Choroid plexus epithelial cell (primary cell): ENCODE measurements around the gene VEGFA.

Source experiments
- DNase-seq: peaks from one replicate; pipeline ENCODE4 v3.0.0-alpha.2; 2010; ENCODE audit warnings: low read depth
- H3K4me3 ChIP-seq: 2 replicates; pipeline ENCODE4 v1.5.1; 2011; ENCODE audit warnings: low read depth, mild to moderate bottlenecking, control low read depth, low read length, moderate library complexity
- TF ChIP-seq, protein P1 (sequence below): conservative IDR thresholded peaks from 2 replicates; pipeline ENCODE4 v1.5.1; 2011; ENCODE audit warnings: low read depth, mild to moderate bottlenecking, control low read depth, inconsistent platforms, low read length, moderate library complexity

VEGFA gene

DNA sequence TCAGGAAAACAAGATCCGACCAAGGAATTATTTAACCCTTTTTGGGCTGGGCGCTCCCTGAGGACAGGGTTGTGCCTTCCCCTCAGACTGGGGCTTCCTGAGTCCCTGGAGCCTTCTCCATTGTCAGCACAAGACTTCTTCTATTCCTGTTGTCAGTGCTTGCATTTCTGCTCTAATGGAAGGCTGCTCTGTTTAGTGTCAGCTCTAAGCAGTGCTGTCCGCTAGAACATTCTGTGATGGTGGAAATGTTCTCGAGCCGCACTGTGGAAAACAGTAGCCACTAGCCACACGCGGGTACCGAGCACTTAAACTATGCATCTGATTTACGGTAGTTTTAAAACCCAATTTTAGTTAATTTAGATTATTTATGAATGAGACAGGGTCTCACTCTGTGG, 64.0 kb downstream of the VEGFA start:
- no peak overlapping the region for H3K4me3 ChIP-seq
- no peak for DNase-seq
- TF ChIP-seq, protein P1, sequence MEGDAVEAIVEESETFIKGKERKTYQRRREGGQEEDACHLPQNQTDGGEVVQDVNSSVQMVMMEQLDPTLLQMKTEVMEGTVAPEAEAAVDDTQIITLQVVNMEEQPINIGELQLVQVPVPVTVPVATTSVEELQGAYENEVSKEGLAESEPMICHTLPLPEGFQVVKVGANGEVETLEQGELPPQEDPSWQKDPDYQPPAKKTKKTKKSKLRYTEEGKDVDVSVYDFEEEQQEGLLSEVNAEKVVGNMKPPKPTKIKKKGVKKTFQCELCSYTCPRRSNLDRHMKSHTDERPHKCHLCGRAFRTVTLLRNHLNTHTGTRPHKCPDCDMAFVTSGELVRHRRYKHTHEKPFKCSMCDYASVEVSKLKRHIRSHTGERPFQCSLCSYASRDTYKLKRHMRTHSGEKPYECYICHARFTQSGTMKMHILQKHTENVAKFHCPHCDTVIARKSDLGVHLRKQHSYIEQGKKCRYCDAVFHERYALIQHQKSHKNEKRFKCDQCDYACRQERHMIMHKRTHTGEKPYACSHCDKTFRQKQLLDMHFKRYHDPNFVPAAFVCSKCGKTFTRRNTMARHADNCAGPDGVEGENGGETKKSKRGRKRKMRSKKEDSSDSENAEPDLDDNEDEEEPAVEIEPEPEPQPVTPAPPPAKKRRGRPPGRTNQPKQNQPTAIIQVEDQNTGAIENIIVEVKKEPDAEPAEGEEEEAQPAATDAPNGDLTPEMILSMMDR, result no peak

DNA sequence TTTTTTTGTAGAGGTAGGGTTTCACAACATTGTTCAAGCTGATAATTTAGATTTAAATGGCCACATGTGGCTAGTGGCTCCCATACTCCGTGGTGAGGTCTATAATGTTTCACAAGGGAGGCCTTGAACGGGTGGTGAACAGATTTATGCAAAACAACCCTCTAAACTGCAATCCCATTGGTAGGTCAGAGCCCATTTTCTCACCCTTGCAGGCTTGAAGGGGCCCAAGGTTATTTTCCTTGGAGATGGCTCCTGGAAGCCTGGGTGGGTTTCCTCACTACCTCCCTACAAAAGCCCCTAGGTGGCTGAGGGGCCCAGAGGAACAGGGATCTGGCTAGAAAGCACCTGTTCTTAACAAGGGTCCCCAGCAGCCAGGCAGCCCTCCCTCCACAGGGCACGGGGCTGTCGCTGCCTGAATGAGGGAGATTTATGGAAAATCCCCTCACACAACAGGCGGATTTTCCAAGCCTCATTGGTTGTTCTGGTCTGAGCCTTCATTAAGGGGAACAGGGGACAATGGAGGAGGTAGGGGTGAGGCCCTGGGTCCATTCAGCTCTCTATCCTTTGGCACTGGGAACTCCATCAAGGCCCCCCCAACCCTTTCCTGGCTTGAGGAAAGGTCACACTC, 64.6 kb downstream of the VEGFA start:
- no peak for DNase-seq
- no peak overlapping the region for H3K4me3 ChIP-seq
- TF ChIP-seq, protein P1, result no peak

DNA sequence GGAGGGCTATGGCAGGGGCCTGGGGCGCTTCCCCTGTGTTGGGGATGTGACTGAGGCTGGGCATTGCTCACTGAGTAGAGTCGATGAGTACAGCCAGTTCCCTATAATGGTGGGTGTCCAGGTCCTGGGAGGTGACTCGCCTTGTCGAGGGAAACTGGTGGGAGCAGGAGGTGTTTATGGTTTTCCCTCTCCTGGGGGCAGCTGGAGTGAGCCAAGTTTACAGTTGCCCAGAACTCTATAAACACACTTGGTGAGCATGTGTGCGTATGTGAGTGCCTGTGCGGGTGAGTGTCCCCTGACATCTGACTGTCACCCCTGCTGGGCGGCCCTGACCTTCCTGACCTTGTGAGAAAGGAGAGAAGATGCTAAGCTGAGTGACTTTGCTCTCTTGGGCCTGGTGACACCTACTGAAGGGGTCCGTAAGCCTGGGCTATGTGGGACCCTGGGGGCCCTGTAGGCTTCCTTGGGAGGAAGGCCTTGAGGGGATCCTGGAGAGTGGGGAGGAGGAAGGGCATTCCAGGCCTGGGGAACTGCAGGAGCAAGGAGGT, 65.9 kb downstream of the VEGFA start:
- TF ChIP-seq, protein P1, result no peak
- no peak overlapping the region for H3K4me3 ChIP-seq
- DNase-seq, result no peak
